Motor neuron (in vitro differentiated cells): ENCODE data around the gene SIVA1. TPM values are rescaled to one million over a fixed set of nuclear protein-coding genes. Genes with fewer than 3 reads are reported as not detected.
"Not testable (repeated sequence)": the region's sequence is repeated elsewhere in the genome, so short reads cannot be mapped to it uniquely, and the experiment has no call there.

Source experiments
- ATAC-seq, 8 experiments: fragments of 200-7000 bp; cut with Tn5 transposase; replicated peaks in 6 of 8; 2 replicates each; pipeline ENCODE4 v1.8.0; 2021; ENCODE audit warnings: mild to moderate bottlenecking in 8 of 8, moderate library complexity in 8 of 8
- H3K27ac ChIP-seq, 2 donors: fragments of 250-450 bp; sonication (Bioruptor Pico); 2 replicates each; pipeline ENCODE4 v1.9.0; 2021; ENCODE audit warnings: antibody characterized with exemption in 2 of 2, mild to moderate bottlenecking in 2 of 2, moderate library complexity in 1 of 2
- H3K4me1 ChIP-seq, 2 donors: fragments of 250-450 bp; sonication (Bioruptor Pico); replicated peaks in 1 of 2; 2 replicates each; pipeline ENCODE4 v1.6.1; 2021; ENCODE audit warnings: antibody characterized with exemption in 2 of 2, mild to moderate bottlenecking in 2 of 2, moderate library complexity in 1 of 2
- H3K4me3 ChIP-seq, 5 donors: fragments of 250-450 bp; sonication (Bioruptor Pico); 2 replicates each; pipeline ENCODE4 v1.9.0; 2021; ENCODE audit warnings: antibody characterized with exemption in 5 of 5, mild to moderate bottlenecking in 5 of 5, moderate library complexity in 4 of 5
- WGBS, 10 experiments: fragments of 450-650 bp; shearing (Covaris generic); methylation state at CpG; one replicate each; pipeline ENCODE4 v1.0.0; 2022; 5-methylcytosine and 5-hydroxymethylcytosine counted together
- in situ Hi-C, 9 experiments: fragments of 400-800 bp; cut with MboI; loops; one replicate each; pipeline ENCODE4 v1.15.0; 2021; ENCODE audit warnings: low sequenced_read_pairs in 9 of 9, low pct_unique_long_range_greater_than_20kb in 2 of 9; ENCODE audit not compliant: unreplicated experiment in 9 of 9
- total RNA-seq, 8 experiments: library from RNA; unstranded; fragments of 300-600 nt; gene quantifications; 2 replicates each; pipeline versions ENCODE4 v1.2.3 to v1.2.4, GENCODE V29; 2022

SIVA1 gene
- total RNA-seq, 8 experiments from 2014 or later: 41.3 to 90.2 (median 52.7) TPM

DNA sequence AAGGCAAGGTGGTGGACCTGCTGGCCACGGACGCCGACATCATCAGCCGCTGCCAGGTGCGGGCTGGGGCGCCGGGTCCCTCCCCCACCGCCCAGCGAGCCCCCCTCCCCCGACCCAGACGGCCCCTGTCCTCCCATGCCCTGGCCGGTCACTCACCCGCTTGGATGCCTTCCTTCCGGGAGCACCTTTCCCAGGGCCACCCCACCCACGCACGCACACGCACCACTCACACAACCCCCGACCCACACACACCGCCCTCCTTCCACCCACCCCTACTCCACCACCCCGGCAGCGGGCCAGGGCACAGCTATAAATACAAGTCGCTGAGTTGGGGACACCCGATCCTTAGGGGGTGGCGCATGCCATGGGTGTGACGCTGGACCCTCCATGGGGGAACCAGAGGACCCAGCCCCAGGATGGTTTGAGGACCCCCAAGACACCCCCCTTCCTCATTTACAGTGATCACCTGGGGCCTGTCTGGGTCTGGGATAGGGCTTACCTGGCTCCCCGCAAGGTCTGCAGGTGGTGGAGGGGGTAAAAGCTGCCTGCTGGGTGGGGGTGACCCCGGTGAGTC is 28.5 kb upstream of the SIVA1 start:
- Histone ChIP-seq H3K4me3 (peak overlapping the region; percentile 25 to 51 (median 40)), H3K27ac (peak overlapping the region in 1 of 2 donors; percentile 40), H3K4me1 (peaks cover 5 to 36% of the 10 kb centered on the region in 2 donors)
- WGBS, 10 experiments: no CpG with 5 or more reads among the region's 27 CpGs
- in situ Hi-C loops: no loop called here
- peak; percentile 8 to 61 (median 38) for ATAC-seq

DNA sequence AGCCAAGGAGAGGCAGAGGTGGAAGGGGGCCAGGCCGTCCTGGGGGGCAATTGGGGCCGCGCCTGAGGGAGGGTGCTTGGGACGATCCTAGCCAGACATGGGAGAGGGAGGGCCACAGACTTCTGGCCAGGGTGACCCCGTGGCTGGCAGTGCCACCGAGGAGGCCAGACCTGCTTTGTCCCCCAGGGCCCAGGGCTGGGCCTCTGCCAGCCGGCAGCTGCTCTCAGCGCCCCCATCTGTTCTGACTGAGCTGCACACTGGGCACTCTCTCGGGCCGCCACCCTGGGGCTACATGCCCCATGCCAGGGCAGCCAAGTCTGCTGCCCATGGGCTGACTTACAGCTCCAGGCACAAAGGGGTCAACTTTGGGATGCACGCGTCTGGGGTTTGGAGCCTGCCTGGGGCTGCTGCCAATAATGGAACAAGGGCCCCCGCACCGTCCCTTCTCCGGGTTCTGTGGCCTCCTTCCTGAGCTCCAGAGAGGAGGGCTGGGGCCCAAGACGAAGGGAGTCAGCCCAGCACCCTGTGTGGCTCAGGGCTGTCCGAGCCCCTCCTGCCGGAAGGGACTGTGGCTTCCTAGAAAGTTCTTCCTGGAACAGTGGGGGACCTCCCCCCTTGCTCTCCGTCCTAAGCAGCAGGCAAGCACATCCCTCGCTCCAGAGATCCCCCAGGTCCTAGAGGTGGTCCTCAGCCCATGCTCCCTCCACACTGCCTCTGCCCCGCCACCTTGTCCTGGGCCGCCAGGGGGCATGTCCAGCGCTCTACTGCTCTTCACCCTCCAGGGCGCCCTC is 27.8 kb upstream of the SIVA1 start:
- peak; percentile 16 to 77 (median 75) for ATAC-seq
- Histone ChIP-seq H3K4me1 (peaks cover 5 to 36% of the 10 kb centered on the region in 2 donors), H3K4me3 (peak overlapping the region in 4 of 5 donors; percentile 4 to 51 (median 42)), H3K27ac (no peak overlapping the region)
- in situ Hi-C loops: no loop called here
- WGBS, 10 experiments: 0 to 67% (median 11%) methylated on average over 2 to 6 of the region's 24 CpGs; no CpG with 5 or more reads in 6 of the 10 experiments

DNA sequence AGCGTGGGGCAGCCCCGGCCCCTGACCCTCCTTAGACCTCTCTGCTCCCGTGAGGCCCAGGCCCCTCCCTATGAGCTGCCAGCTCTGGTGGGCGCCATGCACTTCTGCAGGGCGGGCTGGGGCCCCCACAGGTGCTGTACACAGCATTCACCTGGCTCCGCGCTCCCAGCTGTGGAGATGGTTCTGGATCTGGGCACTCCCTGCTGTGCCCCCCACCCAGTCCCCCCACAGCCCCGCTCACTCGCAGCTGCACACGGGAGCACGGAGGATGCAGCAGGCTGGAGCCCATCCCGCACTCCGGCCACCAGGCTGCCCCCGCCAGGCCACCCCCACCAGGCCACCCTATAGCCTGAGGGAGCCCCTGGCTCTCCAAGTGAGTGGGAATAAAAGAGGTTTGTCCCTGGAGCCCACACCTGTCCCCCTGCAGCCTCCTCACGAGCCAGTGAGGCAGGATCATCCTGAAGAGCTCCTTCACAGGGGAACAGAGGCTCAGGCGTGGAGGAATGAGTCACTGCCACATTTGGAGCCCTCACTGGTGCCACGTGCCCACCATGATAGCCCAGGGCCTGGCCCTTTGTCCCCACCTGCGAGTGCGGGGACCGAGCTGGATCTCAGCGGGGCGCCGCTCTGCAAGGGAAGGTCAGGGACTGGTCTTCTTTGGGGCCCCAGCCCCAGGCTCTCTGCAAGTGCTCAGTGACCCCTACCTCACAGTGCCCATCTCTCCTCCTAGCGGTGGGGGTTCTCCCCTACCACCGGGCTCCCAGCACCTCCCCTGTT is 27.0 kb upstream of the SIVA1 start:
- peaks cover 5 to 36% of the 10 kb centered on the region in 2 donors for H3K4me1 ChIP-seq
- H3K27ac ChIP-seq: no peak overlapping the region
- 49 to 100% methylated on average over 1 to 2 of the region's 25 CpGs; no CpG with 5 or more reads in 8 of the 10 experiments for WGBS, 10 experiments
- in situ Hi-C loops: no loop called here
- H3K4me3 ChIP-seq: peak overlapping the region in 1 of 5 donors; percentile 40
- no peak for ATAC-seq

GRCh38 chr14:104726600-104727451 is 26.1 kb upstream of the SIVA1 start:
- Histone ChIP-seq H3K27ac (no peak overlapping the region), H3K4me3 (no peak overlapping the region), H3K4me1 (peaks cover under 1 to 31% of the 10 kb centered on the region in 2 donors)
- in situ Hi-C loops: no loop called here
- 70 to 100% (median 80%) methylated on average over 1 to 5 of the region's 21 CpGs; no CpG with 5 or more reads in 5 of the 10 experiments for WGBS, 10 experiments
- ATAC-seq: no peak

DNA sequence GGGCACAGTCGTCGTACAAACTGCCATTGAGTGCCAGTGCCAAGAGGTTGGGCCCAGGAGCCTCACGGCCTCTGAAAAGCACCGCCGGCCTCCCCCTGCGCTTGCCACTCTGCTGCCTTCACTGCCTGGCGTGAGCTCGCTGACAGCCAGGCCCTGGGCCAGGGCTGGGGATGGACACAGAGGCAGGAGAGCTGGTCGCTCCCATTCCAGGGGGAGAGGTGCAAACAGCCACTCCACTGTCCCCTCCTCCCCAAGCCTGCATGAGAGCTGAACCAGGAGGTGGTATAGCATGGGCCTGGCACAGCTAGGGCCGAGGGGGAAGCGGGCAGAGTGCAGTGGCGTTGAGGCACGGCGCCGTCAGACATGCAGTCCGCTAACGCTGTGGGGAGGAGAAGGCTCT is 24.3 kb upstream of the SIVA1 start:
- Histone ChIP-seq H3K4me3 (no peak overlapping the region), H3K27ac (no peak overlapping the region), H3K4me1 (peaks cover 0 to 13% of the 10 kb centered on the region in 2 donors)
- no peak for ATAC-seq
- 48 to 90% (median 88%) methylated on average over 5 to 8 of the region's 17 CpGs; no CpG with 5 or more reads in 7 of the 10 experiments for WGBS, 10 experiments
- in situ Hi-C loops: no loop called here

DNA sequence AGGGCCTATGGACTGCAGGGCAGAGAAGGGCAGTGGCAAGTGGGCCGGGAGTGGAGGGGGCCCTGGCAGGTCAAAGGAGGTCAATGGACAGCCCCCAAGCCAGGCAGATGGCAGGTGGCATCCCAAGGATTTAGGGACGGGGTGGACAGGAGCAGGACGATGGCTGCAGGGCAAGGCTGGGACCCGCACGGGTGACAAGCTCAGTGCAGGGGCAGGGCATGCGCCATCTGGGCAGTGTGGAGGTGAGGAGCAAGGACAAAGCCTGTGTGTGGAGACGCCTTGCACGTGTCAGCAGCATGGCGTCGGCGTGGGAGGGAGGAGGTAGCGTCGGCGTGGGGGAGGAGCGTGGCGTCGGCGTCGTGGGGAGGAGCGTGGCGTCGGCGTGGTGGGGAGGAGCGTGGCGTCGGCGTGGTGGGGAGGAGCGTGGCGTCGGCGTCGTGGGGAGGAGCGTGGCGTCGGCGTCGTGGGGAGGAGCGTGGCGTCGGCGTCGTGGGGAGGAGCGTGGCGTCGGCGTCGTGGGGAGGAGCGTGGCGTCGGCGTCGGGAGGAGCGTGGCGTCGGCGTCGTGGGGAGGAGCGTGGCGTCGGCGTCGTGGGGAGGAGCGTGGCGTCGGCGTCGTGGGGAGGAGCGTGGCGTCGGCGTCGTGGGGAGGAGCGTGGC is 23.6 kb upstream of the SIVA1 start:
- H3K27ac ChIP-seq, in situ Hi-C loops, H3K4me3 ChIP-seq, ATAC-seq: not testable (repeated sequence)
- peaks cover 0 to 13% of the 10 kb centered on the region in 2 donors for H3K4me1 ChIP-seq
- WGBS, 10 experiments: 71 to 94% (median 84%) methylated on average over 1 to 10 of the region's 73 CpGs; no CpG with 5 or more reads in 6 of the 10 experiments

- Histone ChIP-seq H3K27ac (no peak overlapping the region), H3K4me1 (peaks cover 0 to 9% of the 10 kb centered on the region in 2 donors), H3K4me3 (no peak overlapping the region)
- WGBS, 10 experiments: 90% methylated on average over 2 of the region's 16 CpGs; no CpG with 5 or more reads in 9 of the 10 experiments
- in situ Hi-C loops: no loop called here
- no peak for ATAC-seq
These were observed 23.1 kb upstream of the SIVA1 start for GRCh38 chr14:104729835-104730181.

DNA sequence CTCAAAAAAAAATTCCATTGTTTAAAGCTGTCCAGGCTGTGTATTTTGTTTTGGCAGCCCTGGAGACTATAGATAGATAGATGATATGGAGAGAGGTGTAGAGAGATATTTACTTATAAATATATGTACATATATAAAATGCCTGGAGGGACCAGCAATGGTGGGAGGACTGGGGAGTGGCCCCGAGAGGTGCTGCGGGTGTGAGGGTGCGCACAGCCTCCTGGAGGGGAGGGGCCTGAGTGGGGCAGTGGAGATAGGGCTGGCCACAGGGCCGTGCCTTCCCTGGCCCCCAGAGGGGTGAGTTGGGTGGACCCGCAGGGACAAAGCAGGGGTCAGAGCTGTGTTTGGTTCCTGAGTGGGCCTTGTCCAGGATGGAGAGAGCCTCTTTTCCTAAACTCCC is 22.5 kb upstream of the SIVA1 start:
- no CpG with 5 or more reads among the region's 5 CpGs for WGBS, 10 experiments
- in situ Hi-C loops: no loop called here
- Histone ChIP-seq H3K4me3 (no peak overlapping the region), H3K27ac (no peak overlapping the region), H3K4me1 (peaks cover 0 to 2% of the 10 kb centered on the region in 2 donors)
- ATAC-seq: peak in 1 of 8 experiments; percentile 68

DNA sequence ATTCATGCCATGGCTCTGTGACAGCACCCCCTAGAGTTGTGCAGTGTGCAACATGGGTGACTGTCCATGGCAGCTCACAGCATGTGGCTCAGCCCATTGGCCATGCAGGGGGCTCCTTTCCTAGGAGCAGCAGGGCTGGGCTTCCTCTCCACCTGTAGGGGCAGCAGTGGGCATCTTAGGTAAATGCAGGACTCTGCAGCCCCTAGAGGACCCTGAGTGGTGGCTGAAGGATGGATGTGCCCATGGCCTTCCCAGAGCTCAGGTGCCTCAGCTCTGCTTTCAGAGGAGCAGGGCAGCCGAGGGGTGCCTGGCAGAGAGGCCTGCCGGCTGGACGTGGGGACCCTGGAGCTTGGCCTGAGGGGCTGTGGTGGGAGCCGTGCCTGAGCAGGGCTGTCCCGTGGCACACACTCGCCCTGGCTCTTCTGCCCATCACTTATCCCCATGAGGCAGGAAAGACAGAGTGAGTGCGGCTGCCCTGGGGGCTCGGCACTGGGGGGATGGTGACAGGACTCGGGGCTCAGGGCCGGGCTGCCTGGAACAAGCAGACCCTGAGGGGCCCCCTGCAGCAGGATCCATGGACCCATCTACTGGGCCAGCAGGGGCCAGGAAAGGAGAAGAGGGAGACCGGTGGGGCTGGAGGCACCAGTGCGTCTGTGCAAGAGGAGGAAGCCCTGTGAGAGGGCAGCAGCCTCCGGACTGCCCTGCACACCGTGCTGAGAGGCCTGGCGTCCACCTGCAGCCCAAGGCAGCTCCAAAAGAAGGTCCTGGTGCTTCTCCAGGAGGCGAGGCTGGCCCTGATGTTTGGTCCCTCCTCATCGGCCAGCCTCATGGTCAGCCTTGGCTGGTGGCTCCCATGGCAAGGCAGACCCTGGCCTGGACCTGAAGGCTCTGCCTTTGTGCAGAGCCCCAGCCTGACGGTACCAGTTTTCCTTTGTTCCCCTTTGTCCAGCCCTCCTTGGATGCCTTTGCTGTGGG is 21.3 kb upstream of the SIVA1 start:
- peak in 2 of 8 experiments; percentile 21 to 24 for ATAC-seq
- H3K27ac ChIP-seq: no peak overlapping the region
- H3K4me3 ChIP-seq: no peak overlapping the region
- WGBS, 10 experiments: 77 to 92% (median 80%) methylated on average over 2 to 8 of the region's 18 CpGs; no CpG with 5 or more reads in 7 of the 10 experiments
- in situ Hi-C loops: no loop called here
- H3K4me1 ChIP-seq: no peaks in the 10 kb centered on the region

DNA sequence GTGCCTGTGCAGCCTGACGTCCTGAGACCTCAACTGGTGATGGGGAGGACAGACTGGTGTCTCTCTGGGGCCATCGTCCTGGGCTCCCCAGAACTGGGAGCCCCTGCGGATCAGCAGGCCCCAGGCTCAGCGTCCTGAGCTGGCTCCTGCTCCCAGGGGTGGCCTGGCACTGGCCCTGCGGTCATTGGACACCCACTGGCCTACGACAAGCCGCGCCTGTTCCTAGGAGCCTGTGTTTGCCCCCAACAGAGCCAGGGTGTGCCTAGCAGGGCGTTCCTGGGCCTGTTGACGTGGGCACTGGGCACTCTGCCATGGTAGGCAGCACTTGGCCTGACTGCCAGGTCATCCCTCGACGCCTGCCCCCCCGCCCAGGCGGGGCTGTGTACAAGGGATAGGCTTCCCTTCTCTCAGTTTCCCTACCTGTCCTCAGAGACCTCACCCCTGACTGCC is 20.6 kb upstream of the SIVA1 start:
- no peak overlapping the region for H3K27ac ChIP-seq
- H3K4me3 ChIP-seq: no peak overlapping the region
- 60 to 96% (median 73%) methylated on average over 1 to 5 of the region's 14 CpGs; no CpG with 5 or more reads in 7 of the 10 experiments for WGBS, 10 experiments
- ATAC-seq: no peak
- in situ Hi-C loops: no loop called here
- H3K4me1 ChIP-seq: no peaks in the 10 kb centered on the region
